ENCODE measurements around the gene LRSAM1.

DNA sequence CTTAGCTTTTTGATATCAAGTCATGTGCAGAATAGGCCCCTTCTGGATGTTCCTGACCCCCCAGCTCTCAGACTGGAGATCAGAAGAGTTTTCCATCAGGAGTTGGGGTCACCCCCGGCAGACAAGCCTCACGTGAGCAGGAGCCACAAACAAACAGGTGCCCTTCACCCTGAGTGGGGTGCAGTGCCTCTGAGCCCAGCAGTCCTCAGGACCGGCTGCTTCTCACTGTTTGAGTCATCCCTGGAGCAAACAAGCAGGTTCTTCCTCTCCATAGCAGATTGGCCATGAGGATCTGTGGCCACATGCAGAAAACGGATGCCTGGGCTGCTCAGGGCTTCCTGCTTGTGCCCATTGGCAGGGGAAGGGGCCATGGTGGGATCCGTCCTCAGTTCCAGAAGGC, 47.0 kb downstream of the LRSAM1 start:
- TF ChIP-seq, protein P1, sequence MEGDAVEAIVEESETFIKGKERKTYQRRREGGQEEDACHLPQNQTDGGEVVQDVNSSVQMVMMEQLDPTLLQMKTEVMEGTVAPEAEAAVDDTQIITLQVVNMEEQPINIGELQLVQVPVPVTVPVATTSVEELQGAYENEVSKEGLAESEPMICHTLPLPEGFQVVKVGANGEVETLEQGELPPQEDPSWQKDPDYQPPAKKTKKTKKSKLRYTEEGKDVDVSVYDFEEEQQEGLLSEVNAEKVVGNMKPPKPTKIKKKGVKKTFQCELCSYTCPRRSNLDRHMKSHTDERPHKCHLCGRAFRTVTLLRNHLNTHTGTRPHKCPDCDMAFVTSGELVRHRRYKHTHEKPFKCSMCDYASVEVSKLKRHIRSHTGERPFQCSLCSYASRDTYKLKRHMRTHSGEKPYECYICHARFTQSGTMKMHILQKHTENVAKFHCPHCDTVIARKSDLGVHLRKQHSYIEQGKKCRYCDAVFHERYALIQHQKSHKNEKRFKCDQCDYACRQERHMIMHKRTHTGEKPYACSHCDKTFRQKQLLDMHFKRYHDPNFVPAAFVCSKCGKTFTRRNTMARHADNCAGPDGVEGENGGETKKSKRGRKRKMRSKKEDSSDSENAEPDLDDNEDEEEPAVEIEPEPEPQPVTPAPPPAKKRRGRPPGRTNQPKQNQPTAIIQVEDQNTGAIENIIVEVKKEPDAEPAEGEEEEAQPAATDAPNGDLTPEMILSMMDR (IDR thresholded peaks at IDR 0.05; ENCODE audit: low read length) = no peak
- TF ChIP-seq EZH2 (optimal IDR thresholded peaks at IDR 0.05; ENCODE audit: low read depth, low read length) = no peak
- no peak for TF ChIP-seq EZH2phosphoT487 (IDR thresholded peaks at IDR 0.05; ENCODE audit: low read length)

All from MM.1S (cell line).